Hepatocyte (in vitro differentiated cells): ENCODE measurements around the gene SPINK1.

Experiments used
- CTCF ChIP-seq: fragments of 200-600 bp; sonication (generic); IDR thresholded peaks from 2 replicates; pipeline ENCODE4 v1.5.1; 2016; ENCODE audit warnings: antibody characterized with exemption, mild to moderate bottlenecking; ENCODE audit not compliant: poor library complexity
- EZH2 ChIP-seq: fragments of 200-600 bp; sonication (generic); IDR thresholded peaks from 2 replicates; pipeline ENCODE4 v1.6.1; 2016; ENCODE audit warnings: antibody characterized with exemption, mild to moderate bottlenecking, borderline replicate concordance

- TF ChIP-seq CTCF, result no peak
- TF ChIP-seq EZH2, result no peak
These were observed 50.4 kb downstream of the SPINK1 start for GRCh38 chr5:147780924-147781573.
